Measurements from ENCODE around the gene KIF12. TPM values are rescaled to one million over a fixed set of nuclear protein-coding genes. Genes with fewer than 3 reads are reported as not detected.

The KIF12 gene
- total RNA-seq, 1 donor from 2014 or later = 3.3 TPM

DNA sequence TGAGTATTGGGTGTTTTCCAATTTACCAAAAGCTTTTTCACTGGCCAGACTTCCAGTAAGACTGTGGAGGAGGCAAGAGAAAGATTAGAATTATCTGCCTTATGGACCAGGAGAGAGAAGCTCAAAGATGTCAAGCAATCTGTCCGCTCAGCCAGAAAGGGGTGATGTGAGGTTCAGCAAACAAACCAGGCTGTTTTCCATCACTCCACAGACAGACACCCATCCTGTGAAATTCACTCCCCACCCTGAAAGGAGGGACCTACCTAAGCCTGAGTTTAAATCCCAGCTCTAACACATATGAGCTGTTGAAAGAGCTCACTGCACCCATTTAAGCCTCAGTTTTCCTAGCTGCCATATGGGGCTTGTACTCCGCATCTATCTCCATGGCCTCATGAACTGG, 41.3 kb upstream of the KIF12 start:
- DNase-seq (ENCODE audit: low spot score in 2 of 2, unreplicated experiment in 2 of 2) = no peak
- peaks cover 23% of the 10 kb centered on the region for H3K27me3 Mint-ChIP-seq (ENCODE audit: low read depth)
- H3K4me1 Mint-ChIP-seq = peaks cover 6% of the 10 kb centered on the region
- H3K9me3 Mint-ChIP-seq = peaks cover 5% of the 10 kb centered on the region
- H3K4me3 Mint-ChIP-seq = no peak overlapping the region
- no peaks in the 10 kb centered on the region for H3K36me3 Mint-ChIP-seq
- no peak overlapping the region for H3K27ac Mint-ChIP-seq
- TF ChIP-seq, protein P1, sequence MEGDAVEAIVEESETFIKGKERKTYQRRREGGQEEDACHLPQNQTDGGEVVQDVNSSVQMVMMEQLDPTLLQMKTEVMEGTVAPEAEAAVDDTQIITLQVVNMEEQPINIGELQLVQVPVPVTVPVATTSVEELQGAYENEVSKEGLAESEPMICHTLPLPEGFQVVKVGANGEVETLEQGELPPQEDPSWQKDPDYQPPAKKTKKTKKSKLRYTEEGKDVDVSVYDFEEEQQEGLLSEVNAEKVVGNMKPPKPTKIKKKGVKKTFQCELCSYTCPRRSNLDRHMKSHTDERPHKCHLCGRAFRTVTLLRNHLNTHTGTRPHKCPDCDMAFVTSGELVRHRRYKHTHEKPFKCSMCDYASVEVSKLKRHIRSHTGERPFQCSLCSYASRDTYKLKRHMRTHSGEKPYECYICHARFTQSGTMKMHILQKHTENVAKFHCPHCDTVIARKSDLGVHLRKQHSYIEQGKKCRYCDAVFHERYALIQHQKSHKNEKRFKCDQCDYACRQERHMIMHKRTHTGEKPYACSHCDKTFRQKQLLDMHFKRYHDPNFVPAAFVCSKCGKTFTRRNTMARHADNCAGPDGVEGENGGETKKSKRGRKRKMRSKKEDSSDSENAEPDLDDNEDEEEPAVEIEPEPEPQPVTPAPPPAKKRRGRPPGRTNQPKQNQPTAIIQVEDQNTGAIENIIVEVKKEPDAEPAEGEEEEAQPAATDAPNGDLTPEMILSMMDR (IDR thresholded peaks at IDR 0.05; ENCODE audit: unreplicated experiment) = no peak

GRCh38 chr9:114139071-114139470, 40.0 kb upstream of the KIF12 start:
- Mint-ChIP-seq H3K27me3 (ENCODE audit: low read depth) (peaks cover 23% of the 10 kb centered on the region), H3K4me3 (no peak overlapping the region)

GRCh38 chr9:114138552-114138971, 39.5 kb upstream of the KIF12 start:
- Mint-ChIP-seq H3K4me3 (no peak overlapping the region), H3K27me3 (ENCODE audit: low read depth) (peaks cover 23% of the 10 kb centered on the region), H3K9me3 (peaks cover 5% of the 10 kb centered on the region), H3K27ac (no peak overlapping the region), H3K4me1 (peaks cover 6% of the 10 kb centered on the region), H3K36me3 (no peaks in the 10 kb centered on the region)
- no peak for DNase-seq (ENCODE audit: low spot score in 2 of 2, unreplicated experiment in 2 of 2)
- TF ChIP-seq, protein P1 (IDR thresholded peaks at IDR 0.05; ENCODE audit: unreplicated experiment) = no peak

More at GRCh38 chr9:114139071-114139470, 40.0 kb upstream of the KIF12 start:
- no peak for DNase-seq (ENCODE audit: low spot score in 2 of 2, unreplicated experiment in 2 of 2)
- no peaks in the 10 kb centered on the region for H3K36me3 Mint-ChIP-seq
- TF ChIP-seq, protein P1 (IDR thresholded peaks at IDR 0.05; ENCODE audit: unreplicated experiment) = no peak
- peaks cover 5% of the 10 kb centered on the region for H3K9me3 Mint-ChIP-seq
- H3K27ac Mint-ChIP-seq = no peak overlapping the region
- peaks cover 6% of the 10 kb centered on the region for H3K4me1 Mint-ChIP-seq

DNA sequence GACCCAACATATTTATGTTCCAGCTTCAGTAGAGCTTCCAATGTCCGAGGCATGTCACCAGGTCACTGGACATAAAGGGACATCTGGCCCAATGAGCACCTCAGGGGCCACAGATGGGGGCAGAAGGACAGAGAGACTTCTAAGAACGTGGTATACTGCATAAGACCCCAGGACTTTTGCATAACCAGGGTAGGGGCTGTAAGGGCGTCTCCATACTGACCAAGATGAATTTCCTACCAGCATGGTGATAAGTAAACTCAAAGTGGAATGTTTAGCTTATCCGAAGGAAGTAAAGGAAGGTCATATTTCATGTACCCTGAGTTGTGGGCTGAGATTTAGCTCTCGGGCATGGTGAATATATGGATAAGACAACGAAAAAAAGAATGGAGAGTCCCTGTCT, 38.7 kb upstream of the KIF12 start:
- TF ChIP-seq, protein P1 (IDR thresholded peaks at IDR 0.05; ENCODE audit: unreplicated experiment) = no peak

DNA sequence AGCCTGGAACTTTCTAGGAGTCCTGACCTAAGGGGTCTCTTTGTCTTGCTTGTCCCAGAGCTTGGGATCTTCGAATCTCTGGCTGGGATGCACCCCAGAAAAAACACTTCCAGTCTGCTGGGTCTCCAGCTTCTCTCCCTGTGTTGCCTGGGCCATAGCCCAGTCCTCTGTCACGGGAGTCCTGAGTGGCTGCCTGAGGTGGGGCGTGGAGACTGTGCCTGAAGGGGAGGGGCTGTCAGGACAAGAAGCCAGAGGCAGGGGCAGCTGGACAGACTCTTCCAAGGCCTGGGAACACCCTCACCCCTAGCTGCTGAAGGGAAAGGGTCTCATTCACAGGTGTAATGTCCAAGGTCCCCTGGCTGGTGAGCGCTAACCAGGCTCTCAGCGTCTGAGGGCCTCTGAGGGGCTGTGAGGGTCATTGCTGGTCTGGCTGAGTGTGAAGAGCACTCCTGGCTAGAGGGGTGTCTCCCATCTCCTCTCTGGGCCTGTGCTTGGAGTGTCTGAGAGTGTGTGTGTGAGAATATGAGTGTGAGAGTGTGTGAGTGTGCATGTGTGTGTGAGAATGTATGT, 35.8 kb upstream of the KIF12 start:
- peaks cover 4% of the 10 kb centered on the region for H3K4me1 Mint-ChIP-seq
- H3K9me3 Mint-ChIP-seq = peaks cover 5% of the 10 kb centered on the region
- no peak overlapping the region for H3K27ac Mint-ChIP-seq
- TF ChIP-seq, protein P1 (IDR thresholded peaks at IDR 0.05; ENCODE audit: unreplicated experiment) = no peak
- peaks cover 9% of the 10 kb centered on the region for H3K27me3 Mint-ChIP-seq (ENCODE audit: low read depth)
- no peak for DNase-seq (ENCODE audit: low spot score in 2 of 2, unreplicated experiment in 2 of 2)
- no peaks in the 10 kb centered on the region for H3K36me3 Mint-ChIP-seq
- no peak overlapping the region for H3K4me3 Mint-ChIP-seq

More for the DNA sequence above, 38.7 kb upstream of the KIF12 start:
- Mint-ChIP-seq H3K4me3 (no peak overlapping the region), H3K27me3 (ENCODE audit: low read depth) (peaks cover 23% of the 10 kb centered on the region), H3K27ac (no peak overlapping the region), H3K4me1 (peaks cover 6% of the 10 kb centered on the region), H3K9me3 (peaks cover 5% of the 10 kb centered on the region), H3K36me3 (no peaks in the 10 kb centered on the region)
- DNase-seq (ENCODE audit: low spot score in 2 of 2, unreplicated experiment in 2 of 2) = no peak

DNA sequence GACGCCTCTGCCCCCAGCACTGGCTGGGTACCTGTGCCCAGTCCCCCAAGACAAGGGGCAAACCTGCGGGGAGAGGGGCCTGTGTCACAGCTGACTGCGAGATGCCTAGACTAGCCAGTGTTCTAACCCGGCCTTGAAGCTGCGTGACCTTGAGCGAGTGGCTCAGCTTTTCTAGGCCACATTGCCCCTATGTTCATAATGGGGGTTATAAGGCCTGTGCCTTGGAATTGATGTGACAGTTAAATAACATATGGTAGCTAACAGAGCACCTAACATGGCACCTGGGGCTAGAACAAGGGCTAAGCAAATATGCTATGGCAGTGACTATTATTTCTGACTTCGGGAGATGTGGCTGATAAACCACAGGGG, 33.4 kb upstream of the KIF12 start:
- H3K27ac Mint-ChIP-seq = no peak overlapping the region
- DNase-seq (ENCODE audit: low spot score in 2 of 2, unreplicated experiment in 2 of 2) = no peak
- peaks cover 7% of the 10 kb centered on the region for H3K27me3 Mint-ChIP-seq (ENCODE audit: low read depth)
- TF ChIP-seq, protein P1 (IDR thresholded peaks at IDR 0.05; ENCODE audit: unreplicated experiment) = no peak
- H3K4me3 Mint-ChIP-seq = no peak overlapping the region
- peaks cover 12% of the 10 kb centered on the region for H3K9me3 Mint-ChIP-seq
- no peaks in the 10 kb centered on the region for H3K4me1 Mint-ChIP-seq
- H3K36me3 Mint-ChIP-seq = no peaks in the 10 kb centered on the region

Data from mesothelial cell of epicardium (in vitro differentiated cells).